Occipital lobe (tissue), 2 donors: Measurements from ENCODE around the gene TDRD10. TPM values are rescaled to one million over a fixed set of nuclear protein-coding genes. Genes with fewer than 3 reads are reported as not detected.

ENCODE experiments used
- DNase-seq: peaks from one replicate; lab custom pipeline; 2025; lab: John Stamatoyannopoulos, UW
- total RNA-seq: library from RNA; depleted of rRNA; stranded (reverse); fragments of >200 nt; gene quantifications from one replicate; pipeline ENCODE4 v1.2.3, GENCODE V29; 2014

TDRD10 gene, protein sequence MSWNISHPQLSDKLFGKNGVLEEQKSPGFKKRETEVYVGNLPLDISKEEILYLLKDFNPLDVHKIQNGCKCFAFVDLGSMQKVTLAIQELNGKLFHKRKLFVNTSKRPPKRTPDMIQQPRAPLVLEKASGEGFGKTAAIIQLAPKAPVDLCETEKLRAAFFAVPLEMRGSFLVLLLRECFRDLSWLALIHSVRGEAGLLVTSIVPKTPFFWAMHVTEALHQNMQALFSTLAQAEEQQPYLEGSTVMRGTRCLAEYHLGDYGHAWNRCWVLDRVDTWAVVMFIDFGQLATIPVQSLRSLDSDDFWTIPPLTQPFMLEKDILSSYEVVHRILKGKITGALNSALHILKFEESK
- total RNA-seq: 0.16 TPM

DNA sequence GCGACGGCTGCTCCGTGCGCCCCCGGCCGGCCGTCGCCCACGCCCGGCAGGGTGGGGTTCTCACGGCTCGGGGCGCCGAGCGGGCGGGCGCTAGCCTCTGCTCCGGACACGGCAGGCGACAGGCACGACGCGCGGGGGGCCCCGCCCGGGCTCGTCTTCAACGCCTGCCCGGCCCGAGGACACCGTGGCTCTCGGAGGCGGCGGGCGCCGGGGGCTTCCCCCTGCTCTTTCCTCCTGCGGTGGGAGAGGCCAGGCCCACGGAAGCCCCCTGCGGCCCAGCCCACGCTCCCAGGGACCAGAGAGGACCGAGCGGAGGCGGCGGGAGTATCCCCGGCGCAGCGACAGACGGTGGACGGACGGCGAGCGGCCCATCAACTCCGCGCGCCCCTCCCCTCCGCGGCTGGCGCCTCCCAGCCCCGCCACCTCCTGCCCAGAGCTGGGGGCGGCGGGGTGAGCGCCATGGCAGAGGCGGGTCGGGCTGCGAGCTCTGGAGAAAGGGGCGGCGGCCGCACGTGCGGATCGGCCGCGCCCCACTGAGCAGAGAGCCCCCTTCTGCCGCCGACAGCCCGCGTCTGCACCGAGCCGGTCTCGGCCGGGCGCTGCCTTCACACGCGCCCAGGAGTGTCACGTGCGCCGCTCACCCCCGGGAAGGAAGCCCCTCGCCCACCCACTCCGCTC, at the start of gene TDRD10, which contains the start of gene SHE:
Gene TDRD10, plus strand, starts transcription at position 154 of the 678 bp plus-strand sequence. CDS start 4,685 bp downstream, outside the sequence.
Gene SHE, minus strand, starts transcription at position 347 of the 678 bp plus-strand sequence. CDS start 386 bp downstream, outside the sequence.
- DNase-seq: no peak

DNA sequence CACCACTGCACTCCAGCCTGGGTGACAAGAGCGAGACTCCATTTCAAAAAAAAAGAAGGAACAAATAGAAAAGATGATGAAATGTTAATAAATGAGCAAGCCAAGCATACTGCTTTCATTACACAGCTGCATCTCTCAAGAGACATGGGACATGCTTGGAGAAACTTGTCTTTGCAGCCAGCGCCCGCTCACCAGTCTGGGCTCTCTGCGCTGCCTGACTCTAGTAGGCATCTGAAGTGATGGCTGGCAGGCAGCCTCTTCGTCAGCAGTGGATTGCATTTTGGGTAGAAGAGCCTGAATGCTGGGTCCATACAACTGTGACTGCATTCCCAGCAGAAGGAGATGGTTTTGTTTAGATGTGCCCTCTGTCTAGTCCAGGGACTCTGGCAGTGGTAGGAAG, 48.9 kb upstream of the TDRD10 start:
- no peak for DNase-seq

- DNase-seq: no peak
These were observed 48.3 kb upstream of the TDRD10 start for GRCh38 chr1:154453574-154454352.

GRCh38 chr1:154454386-154455120, 47.5 kb upstream of the TDRD10 start:
- no peak for DNase-seq

GRCh38 chr1:154456631-154457030, 45.4 kb upstream of the TDRD10 start:
- no peak for DNase-seq

DNA sequence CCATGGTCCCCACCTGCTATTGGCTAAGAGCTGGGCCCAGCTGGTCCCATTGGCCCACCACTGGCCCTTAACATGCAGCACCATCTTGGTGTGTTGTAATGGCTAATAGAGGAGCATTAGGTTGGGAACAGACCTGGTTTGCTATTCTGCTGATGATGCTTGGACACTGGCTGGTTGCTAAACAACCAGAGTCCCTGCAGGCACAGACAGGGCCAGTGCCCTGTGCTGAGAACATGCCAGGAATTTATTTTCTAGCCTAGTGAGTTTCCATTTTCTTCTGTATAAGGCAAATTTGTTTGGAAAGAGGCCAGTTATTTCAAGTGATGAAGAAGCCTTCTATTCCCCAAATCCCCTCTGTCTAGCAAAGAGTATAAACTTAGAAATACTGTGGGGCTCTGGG, 42.9 kb upstream of the TDRD10 start:
- DNase-seq: no peak

- DNase-seq: no peak
These were observed 41.2 kb upstream of the TDRD10 start for GRCh38 chr1:154460695-154461260.

DNA sequence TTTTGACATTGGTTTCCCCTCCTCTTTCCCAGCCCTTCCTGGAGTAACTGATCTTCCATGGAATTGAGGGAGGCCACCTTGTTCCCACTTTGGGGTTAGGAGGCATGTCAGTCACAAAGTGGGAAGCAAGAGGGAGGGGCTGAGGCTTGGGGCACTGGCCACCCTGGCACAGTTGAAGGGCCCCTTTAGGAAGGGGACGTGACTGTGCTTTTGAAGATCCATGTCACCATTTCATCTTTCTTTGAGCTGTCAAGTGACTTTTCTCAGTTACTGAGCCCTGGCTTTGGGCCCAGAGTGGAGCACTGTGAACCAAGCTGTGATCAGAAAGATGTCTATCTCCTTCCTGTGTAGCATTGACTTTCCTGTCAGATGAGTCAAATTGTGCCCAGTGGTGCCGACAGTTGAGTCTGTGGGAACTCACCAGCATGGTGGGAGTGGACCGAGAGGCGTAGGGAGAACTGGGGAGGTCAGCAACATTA, 38.5 kb upstream of the TDRD10 start:
- no peak for DNase-seq

GRCh38 chr1:154465621-154466195, 36.3 kb upstream of the TDRD10 start:
- DNase-seq: no peak

DNA sequence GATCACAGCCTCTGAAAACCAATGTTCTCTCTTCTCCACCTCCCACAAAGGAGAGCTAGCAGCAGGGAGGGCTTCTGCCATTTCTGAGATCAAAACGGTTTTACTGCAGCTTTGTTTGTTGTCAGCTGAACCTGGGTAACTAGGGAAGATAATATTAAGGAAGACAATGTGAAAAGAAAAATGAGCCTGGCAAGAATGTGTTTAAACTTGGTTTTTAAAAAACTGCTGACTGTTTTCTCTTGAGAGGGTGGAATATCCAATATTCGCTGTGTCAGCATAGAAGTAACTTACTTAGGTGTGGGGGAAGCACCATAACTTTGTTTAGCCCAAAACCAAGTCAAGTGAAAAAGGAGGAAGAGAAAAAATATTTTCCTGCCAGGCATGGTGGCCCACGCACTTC, 35.8 kb upstream of the TDRD10 start:
- DNase-seq: no peak

DNA sequence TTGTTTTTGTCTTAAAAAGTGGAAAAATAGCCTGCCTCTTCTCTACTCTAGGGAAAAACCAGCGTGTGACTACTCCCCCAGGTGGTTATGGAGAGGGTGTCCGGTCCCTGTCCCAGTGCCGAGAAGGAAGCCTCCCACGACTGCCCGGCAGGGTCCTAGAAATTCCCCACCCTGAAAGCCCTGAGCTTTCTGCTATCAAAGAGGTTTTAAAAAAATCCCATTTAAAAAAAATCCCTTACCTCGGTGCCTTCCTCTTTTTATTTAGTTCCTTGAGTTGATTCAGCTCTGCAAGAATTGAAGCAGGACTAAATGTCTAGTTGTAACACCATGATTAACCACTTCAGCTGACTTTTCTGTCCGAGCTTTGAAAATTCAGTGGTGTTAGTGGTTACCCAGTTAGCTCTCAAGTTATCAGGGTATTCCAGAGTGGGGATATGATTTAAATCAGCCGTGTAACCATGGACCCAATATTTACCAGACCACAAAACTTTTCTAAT, 35.0 kb upstream of the TDRD10 start:
- DNase-seq: no peak

- DNase-seq: no peak
These were observed 34.5 kb upstream of the TDRD10 start for GRCh38 chr1:154467434-154468102.

GRCh38 chr1:154468535-154469250, 33.3 kb upstream of the TDRD10 start:
- DNase-seq: no peak

GRCh38 chr1:154469844-154470560, 32.0 kb upstream of the TDRD10 start:
- DNase-seq: no peak

- no peak for DNase-seq
These were observed 30.7 kb upstream of the TDRD10 start for GRCh38 chr1:154471304-154471703.

GRCh38 chr1:154474802-154475201, 27.2 kb upstream of the TDRD10 start:
- DNase-seq: peak; percentile 48

DNA sequence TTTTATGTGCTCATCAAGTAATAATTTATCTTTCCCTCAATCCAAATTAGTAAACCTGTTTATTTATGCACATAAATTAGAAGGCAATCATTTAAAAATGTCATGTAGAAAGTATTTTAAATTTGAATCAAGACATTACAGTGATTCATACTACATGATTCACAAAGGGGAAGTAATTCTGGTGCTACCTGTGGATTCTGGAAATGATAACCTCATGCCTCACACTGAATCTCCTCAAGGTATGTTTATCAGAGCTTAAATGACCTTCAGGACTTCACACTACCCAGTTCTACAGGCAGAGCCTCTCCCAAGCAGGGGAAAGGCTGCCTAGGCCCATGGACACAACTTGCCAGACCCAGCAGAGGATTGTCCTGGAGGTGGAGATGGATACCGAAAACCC, 25.2 kb upstream of the TDRD10 start:
- no peak for DNase-seq

- DNase-seq: no peak
These were observed 24.0 kb upstream of the TDRD10 start for GRCh38 chr1:154478013-154478412.
